Fibroblast of villous mesenchyme (primary cell): ENCODE data around the gene IL37. TPM values are rescaled to one million over a fixed set of nuclear protein-coding genes. Genes with fewer than 3 reads are reported as not detected.
A peak's percentile ranks its signal among the peaks of the same experiment; 100 is the strongest.

Experiments
- DNase-seq: peaks from one replicate; pipeline ENCODE4 v3.0.0-alpha.2; 2010; ENCODE audit warnings: low read depth
- H3K4me3 ChIP-seq: 2 replicates; pipeline ENCODE4 v1.5.1; 2011; ENCODE audit warnings: low read depth, mild to moderate bottlenecking, low read length
- total RNA-seq: library from RNA; depleted of rRNA; stranded (reverse); fragments of >200 nt; gene quantifications from 2 replicates; pipeline ENCODE4 v1.2.3, GENCODE V29; 2012
- TF ChIP-seq, protein P1 (sequence below): IDR thresholded peaks from 2 replicates; pipeline ENCODE4 v1.5.1; 2012; ENCODE audit warnings: low read depth, mild to moderate bottlenecking, low read length; ENCODE audit not compliant: insufficient read depth

The IL37 gene
- total RNA-seq, 1 donor, result not detected

DNA sequence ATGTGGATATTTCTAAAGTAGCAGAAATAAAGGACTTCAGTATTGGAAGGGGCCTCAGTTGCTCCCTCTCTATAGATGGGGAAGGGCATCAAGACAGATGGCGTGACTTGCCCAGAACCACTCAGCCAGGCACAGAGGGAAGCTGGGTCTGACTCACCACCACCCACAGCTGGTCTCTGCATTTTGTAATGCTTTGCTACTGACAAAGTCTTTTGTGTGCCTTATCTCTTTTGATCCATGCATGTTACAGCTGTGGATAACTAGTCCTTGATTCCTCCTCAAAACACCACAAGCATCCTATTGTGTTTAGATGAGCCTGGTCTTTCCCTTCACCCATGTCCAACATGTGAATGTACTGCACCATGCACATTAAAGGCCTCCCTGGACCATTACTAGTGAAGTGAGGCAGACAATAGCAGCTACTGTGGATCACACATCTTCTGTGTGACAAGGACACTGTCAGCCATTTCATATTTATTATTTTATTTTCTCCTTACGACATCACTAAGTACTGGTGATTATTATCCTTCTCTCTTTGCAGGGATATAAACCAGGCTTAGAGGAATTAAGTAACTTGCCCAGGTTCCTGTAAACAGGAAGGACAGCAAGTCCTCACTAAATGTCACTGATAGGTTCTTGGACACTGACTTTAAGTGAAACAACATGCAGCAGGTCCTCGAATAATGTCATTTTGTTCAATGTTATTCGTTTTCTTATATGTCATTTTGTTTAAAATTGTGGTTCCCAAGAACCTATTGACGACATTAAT, 29.6 kb upstream of the IL37 start:
- H3K4me3 ChIP-seq, result no peak overlapping the region
- TF ChIP-seq, protein P1, sequence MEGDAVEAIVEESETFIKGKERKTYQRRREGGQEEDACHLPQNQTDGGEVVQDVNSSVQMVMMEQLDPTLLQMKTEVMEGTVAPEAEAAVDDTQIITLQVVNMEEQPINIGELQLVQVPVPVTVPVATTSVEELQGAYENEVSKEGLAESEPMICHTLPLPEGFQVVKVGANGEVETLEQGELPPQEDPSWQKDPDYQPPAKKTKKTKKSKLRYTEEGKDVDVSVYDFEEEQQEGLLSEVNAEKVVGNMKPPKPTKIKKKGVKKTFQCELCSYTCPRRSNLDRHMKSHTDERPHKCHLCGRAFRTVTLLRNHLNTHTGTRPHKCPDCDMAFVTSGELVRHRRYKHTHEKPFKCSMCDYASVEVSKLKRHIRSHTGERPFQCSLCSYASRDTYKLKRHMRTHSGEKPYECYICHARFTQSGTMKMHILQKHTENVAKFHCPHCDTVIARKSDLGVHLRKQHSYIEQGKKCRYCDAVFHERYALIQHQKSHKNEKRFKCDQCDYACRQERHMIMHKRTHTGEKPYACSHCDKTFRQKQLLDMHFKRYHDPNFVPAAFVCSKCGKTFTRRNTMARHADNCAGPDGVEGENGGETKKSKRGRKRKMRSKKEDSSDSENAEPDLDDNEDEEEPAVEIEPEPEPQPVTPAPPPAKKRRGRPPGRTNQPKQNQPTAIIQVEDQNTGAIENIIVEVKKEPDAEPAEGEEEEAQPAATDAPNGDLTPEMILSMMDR, result no peak
- peak; percentile 87 for DNase-seq

DNA sequence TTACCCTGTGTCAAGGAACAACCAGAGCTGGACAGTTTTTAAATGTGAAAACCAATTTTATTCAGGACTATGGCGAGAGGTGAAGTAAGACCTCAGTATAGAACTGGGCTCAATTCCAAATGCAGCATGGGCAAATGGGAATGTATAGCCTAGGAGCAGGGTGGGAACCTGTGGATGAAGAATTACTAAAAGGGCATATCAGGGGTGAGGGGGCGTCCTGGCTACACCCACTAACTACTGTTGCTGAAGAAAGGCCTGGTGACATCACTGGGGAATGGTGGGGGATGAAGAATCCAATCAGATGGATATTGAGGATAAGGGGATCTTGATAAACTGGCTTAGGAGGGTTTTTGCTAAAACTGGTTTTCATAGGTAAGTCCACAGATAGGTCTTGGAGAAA, 27.3 kb upstream of the IL37 start:
- no peak overlapping the region for H3K4me3 ChIP-seq
- TF ChIP-seq, protein P1, result no peak
- DNase-seq, result no peak

GRCh38 chr2:112884869-112885505, 26.0 kb upstream of the IL37 start:
- TF ChIP-seq, protein P1, result peak; percentile 87
- peak; percentile 28 for DNase-seq
- no peak overlapping the region for H3K4me3 ChIP-seq

DNA sequence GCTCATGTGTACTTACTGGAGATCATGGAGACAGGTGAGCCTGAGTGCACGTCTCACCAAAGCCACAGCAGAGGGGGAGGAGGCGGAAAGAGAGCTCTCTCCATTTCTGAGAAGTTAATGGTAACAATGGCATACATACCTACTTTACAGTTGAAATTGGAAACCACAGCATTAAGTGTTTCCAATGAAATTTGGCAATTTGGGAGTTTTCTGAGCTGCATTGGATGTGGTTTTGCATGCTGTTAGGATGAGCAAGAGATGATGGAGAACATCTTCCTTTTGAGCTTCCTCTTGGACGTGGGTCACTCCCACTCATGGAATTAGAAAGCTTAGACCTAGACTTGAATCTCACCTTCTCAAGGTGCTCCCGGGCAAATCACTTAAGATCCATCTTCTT, 25.5 kb upstream of the IL37 start:
- DNase-seq, result no peak
- no peak overlapping the region for H3K4me3 ChIP-seq
- TF ChIP-seq, protein P1, result no peak

GRCh38 chr2:112886291-112886690, 24.7 kb upstream of the IL37 start:
- H3K4me3 ChIP-seq, result no peak overlapping the region
- TF ChIP-seq, protein P1, result no peak
- DNase-seq, result no peak

- TF ChIP-seq, protein P1, result no peak
- no peak for DNase-seq
- H3K4me3 ChIP-seq, result no peak overlapping the region
These were observed 22.8 kb upstream of the IL37 start for GRCh38 chr2:112887964-112888749.
